ENCODE measurements around the gene TMEM26. TPM values are rescaled to one million over a fixed set of nuclear protein-coding genes. Genes with fewer than 3 reads are reported as not detected.

The TMEM26 gene
- 4.1 TPM for total RNA-seq

GRCh38 chr10:61452655-61453641 lies at the start of gene TMEM26:
TMEM26 (minus strand) TSS chr10:61453381; CDS start chr10:61453081, 300 bp downstream.
- peak; percentile 69 for DNase-seq (ENCODE audit: low spot score)

DNA sequence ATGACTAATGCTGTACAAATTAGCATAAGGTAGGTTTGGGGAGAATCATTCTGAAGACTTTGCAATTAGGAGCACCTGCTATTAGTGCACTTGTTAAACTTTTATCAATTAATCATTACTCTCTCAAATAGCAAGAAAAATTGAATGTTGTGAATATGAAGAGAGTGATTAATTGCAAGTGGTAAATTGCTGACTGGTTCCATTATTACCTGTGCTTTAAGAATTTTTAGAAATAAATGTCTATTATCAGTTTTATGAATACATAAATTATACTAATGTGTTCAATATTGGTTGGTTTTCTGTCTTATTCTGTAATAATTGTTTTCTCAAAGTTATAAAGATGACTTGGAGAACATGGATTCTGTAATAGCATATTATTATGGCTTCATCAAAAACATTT lies 47.3 kb upstream of the TMEM26 start:
- no peak for DNase-seq (ENCODE audit: low spot score)

DNA sequence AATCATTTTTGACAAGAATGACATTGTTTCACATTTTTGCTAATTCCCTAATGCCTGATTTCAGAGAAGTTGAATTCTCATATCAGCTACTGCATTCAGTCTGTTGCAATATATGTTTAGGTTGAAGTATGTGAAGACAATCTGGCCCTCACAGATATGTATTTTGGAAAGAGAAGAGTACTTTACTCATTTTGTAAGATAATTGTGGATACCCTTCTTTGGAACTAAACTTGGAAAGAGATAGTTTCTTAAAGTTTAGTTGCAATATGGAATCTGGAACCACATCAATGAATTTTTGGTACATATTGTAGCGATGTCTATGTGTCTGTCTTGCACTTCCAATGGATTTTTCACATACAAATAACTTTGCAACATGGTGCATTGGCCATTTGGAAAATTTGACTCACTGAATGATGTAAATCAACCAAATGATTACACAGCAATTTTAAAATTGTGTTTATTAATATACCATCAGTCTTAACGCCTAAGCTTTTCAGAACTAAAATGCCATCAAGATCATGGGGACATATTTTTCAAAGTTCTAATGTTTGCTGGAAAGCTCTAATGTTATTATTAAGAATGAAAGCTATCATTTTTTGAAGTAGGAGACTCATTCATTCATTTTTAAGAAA lies 39.3 kb upstream of the TMEM26 start:
- DNase-seq (ENCODE audit: low spot score), result no peak

DNA sequence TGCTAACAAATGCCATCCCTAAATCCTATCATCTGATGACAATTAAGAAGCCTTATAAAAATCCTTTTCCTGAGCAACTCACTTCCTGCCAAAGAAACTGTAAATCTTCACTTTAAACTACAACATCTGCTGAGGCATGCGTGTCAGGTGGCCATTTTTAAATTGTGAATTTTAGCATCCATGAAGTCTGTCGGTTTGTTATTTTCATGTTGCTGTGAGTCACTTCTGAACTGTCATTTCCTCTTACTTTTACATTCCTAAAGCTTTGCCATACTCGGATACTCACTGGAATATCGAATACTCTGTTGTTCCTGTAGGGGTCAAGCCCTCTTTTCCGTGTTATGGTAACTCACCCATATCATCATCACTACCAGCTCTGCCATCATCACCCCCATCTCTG lies 34.3 kb upstream of the TMEM26 start:
- no peak for DNase-seq (ENCODE audit: low spot score)

DNA sequence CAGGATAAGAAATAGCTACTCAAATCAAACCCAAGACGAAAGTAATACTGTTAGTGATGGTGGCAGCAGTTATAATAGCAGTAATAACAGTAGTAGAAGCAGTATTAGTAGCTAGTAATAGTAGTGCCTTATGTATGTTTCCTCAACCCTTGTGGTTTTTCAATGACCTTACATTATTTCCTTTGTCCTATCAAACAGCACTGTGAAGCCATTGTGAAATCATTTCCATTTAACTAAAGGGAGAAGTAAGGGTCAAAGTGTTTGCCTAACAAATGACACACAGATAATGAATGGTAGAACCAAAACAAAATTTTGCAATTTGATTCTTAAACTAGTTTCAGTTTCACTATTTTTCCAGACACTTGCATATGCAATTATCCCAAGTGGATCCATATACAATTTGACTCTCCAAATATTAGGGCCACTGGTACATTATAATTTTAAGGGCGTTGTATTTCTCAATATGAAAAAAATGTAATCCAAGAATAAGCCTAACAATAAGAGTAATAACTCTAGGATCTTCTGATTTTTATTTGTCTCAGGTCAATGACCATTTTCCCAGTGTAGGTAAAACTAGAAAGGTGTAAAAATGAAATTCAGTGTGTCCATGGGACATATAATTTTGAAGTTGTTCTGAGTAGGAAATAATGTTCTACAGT lies 33.7 kb upstream of the TMEM26 start:
- no peak for DNase-seq (ENCODE audit: low spot score)

DNA sequence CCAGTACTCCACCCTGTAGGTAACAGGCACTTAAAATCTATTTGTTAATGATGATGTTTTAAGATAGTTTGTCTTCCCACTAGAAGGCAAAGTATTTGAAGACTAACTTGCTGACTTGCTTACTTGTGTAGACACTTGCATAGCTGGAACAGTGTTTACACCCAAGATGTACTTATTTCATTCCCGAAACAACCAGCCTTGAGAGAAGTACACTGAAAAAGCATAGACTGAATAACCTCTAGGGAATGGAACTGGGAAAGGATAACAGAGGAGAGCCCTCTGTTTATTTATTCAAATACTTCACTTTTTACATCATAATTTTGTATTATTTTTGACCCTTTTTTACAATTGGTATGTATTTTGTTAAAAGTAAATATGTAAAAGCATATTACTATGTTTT lies 33.1 kb upstream of the TMEM26 start:
- DNase-seq (ENCODE audit: low spot score), result no peak

DNA sequence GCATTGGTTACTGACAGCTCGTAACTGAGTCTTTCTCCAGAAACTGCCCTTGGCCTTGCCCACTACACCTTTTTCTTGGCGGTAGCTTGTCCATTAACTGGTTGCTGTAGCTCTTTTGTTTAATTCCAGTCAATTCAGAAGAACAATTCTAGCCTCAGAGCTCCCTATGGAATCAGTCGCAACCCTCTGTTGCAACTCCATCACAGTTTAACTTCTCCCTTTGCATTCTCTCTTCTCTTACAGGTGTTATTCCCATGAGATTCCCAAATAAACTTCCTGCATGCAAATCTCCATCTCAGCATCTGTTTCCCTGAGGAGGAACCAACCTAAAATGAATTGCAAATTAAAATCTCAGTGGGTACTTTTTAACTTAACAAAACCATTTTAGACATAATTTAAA lies 28.4 kb upstream of the TMEM26 start:
- DNase-seq (ENCODE audit: low spot score), result no peak

DNA sequence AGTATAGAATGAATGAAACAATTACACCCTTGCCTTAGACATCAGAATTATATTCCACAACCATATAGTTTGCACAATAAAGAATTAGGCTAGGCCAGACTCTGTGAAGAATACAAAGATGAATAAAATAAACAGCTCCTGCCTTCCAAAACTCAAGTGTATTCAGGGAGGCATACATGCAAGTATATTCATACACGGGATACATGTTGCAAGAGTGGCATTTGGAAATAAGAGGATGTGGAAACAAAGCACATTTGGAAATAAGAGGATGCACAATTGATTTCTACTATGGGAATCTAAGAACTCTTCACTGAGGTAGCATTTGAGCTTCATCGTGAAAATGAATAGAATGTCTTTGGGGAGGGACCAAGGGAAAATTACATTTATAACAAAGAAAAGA lies 27.0 kb upstream of the TMEM26 start:
- DNase-seq (ENCODE audit: low spot score), result no peak

- DNase-seq (ENCODE audit: low spot score), result no peak
These were observed 25.6 kb upstream of the TMEM26 start for GRCh38 chr10:61478621-61479312.

DNA sequence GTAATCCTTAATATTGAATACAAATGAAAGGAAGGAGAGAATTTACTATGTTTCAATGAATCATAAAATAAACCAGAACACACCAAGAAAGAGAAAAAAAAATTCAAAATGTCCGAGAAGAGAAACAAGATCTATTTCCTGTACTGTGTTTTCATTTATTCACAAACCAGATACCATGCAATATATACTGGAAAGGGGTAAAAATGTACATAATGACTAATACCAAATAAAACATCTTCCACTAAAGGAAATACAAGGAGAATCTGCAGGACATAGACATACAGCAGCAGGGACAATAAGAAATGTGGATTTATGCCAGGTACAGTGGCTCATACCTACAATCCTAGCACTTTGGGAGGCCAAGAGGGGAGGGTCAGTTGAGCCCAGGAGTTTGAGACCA lies 24.3 kb upstream of the TMEM26 start:
- no peak for DNase-seq (ENCODE audit: low spot score)

GRCh38 chr10:61476529-61476928 lies 23.3 kb upstream of the TMEM26 start:
- DNase-seq (ENCODE audit: low spot score), result no peak

DNA sequence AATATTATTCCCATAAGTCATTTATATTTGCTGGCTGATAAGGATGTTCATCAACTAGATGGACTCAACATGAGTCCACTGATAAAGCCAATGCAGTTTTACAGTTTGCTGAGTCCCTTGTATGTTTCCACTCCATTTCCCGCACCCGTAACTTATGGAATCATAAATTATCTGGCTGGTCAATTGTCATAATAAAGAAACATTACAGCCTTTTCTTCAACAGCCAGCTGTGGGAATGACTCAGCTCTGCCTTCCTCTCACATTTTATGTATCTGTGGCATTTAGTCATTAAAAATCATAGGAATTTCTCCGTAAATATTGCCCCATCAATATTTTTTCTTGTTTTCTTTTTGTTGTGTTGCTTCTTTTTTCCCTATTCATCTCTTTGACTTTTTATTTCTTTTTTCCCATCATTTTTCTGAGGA lies 22.3 kb upstream of the TMEM26 start:
- DNase-seq (ENCODE audit: low spot score), result no peak

- no peak for DNase-seq (ENCODE audit: low spot score)
These were observed 19.0 kb upstream of the TMEM26 start for GRCh38 chr10:61472090-61472674.

- no peak for DNase-seq (ENCODE audit: low spot score)
These were observed 18.3 kb upstream of the TMEM26 start for GRCh38 chr10:61471491-61471890.

DNA sequence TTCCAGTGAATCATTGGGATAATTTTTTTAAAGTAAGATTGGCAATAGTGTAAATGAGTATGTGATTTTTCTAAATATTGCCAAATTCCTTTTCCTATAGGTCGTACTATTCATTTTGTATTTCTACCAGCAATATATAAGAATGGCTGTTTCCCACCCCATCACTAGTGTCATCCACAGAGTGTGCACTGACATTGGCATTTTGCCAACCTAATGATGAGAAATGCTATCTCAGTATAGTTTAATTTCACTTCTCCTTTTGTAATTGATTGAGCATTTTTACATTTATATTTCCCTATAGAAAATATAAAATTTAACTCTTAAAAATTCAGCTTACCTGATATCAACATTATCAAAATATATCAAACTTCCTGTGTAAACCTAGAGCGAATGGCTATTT lies 17.6 kb upstream of the TMEM26 start:
- no peak for DNase-seq (ENCODE audit: low spot score)

DNA sequence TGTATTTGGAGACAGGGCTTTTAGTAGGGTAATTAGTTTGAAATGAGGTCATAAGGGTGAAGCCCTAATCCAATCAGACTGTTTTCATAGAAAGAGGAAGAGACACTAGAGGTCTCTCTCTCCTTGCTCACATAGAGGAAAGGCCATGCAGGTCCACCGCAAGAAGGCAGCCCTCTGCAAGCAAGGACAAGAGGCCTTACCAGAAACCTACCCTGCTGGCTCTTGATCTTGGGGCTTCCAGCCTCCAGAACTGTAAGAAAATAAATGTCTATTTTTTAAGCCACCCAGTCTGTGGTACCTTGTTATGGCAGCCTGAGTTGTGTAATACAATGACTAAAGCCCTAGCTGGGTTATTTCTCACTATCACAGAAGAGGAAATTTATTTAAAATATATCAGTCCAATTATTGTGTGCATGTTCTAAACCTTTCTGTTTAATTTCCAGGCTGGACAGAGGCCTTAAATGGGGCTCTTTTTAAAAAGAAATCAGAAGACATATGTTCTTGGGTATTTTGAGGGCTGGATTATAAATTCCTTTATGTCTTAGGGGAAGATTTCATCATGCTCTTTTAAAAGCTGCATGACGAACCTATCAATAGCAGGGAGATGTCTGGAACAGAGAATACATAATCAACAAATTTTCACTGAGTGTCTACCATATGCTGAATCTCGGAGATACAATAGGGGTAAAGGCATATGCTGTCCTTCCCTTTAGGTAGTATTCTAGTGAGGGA lies 12.9 kb upstream of the TMEM26 start:
- no peak for DNase-seq (ENCODE audit: low spot score)

GRCh38 chr10:61465171-61465496 lies 12.0 kb upstream of the TMEM26 start:
- no peak for DNase-seq (ENCODE audit: low spot score)

DNA sequence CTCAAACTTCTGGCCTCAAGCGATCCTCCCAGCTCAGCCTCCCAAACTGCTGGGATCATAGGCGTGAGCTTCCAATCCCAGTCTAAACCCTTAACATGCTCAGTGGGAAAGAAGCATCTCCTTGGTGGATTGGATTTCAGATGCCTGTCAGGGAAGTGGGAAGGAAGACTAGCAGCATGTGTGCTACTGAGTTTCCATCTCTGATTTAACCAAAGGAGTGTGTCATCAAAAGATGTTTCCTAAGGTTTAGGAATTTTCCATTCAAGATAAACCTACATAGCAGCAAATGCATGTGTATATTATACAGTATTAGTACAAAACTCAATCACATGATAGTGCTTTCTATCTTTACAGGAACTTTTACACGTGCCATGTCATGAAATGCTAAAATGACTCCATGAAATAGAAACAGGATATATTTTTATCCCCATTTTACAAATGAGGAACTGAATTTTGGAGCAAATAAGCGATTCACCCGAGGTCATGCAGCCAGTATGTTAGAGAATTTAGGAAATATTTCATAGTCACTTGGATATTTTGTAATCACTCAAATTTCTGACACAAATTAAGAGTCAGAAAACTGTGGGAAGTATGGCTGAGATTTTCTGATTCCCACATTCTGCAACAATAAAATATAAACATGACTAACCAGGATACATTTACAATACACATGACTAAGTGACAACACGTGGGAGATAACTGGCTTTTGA lies 11.4 kb upstream of the TMEM26 start:
- DNase-seq (ENCODE audit: low spot score), result no peak

DNA sequence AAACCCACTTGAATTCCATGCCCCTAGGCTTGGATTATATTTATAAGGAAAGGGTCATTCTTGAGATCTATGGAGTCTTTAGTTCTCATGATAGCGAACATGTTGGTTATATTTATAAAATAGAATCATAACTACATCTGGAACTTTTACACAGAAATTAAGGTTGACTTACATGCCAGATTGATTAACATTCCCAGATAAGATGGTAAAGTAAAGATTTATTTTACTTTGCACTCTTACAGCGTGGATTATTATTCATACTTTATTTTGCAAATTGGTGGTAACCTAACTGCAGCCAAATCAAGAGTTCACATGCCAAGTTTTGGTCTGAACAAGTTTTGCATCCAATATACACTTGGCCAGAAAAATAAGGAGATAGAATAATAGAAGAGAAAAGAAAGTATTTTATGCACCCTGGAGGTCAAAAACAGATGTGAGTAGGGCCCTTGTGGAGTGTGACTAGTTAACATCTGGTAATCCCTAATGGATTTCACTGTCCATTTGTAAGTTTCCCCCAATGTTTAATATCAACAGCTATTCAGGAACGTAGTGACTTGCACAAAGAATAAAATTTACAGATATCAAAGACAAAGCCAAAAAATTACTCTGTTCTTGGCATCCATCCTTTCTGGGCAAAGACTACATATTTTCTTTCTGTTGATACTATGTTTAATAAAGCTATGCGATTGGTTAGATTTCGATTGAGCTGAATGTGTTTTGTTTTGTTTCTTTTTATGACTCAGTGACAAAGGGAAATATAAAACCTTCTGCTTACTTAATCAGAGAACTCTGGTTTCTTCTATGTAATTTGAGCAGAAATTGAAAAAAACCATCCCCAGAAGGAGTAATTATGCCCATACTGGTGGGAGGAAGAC lies 10.1 kb upstream of the TMEM26 start:
- DNase-seq (ENCODE audit: low spot score), result no peak

Data from ureter (tissue), 1 donor.